HEK293 (cell line): Measurements from ENCODE around the gene SULT4A1.

Experiments used
- CTCF ChIA-PET: fragments of 350-600 bp; formaldehyde crosslinking; extraction: SDS; loops from one replicate; lab custom pipeline; 2021; ENCODE audit warnings: antibody characterized with exemption; lab: Yijun Ruan, JAX
- POLR2A ChIA-PET: fragments of 300-600 bp; formaldehyde crosslinking; extraction: SDS; loops from one replicate; lab custom pipeline; 2020; ENCODE audit warnings: antibody characterized with exemption, inconsistent platforms; lab: Yijun Ruan, JAX
- H3K27ac ChIP-seq: fragments of 200-500 bp; sonication (Bioruptor generic); 2 replicates; pipeline ENCODE4 v1.5.1; 2014; ENCODE audit warnings: low read depth, low read length, control low read depth, inconsistent platforms; ENCODE audit errors: extremely low read depth
- H3K36me3 ChIP-seq, 2 experiments: fragments of 200-500 bp in 1 of 2; sonication (Bioruptor generic) in 1 of 2; 1 replicate in 1 of 2; 2 replicates in 1 of 2; pipeline ENCODE4 v1.5.1; 2014 to 2017; ENCODE audit warnings: inconsistent platforms in 2 of 2, low read length in 2 of 2; ENCODE audit not compliant: control insufficient read depth in 2 of 2, insufficient read depth in 1 of 2
- H3K4me1 ChIP-seq: fragments of 200-500 bp; sonication (Bioruptor generic); 2 replicates; pipeline ENCODE4 v1.5.1; 2014; ENCODE audit warnings: mild to moderate bottlenecking, low read length, inconsistent platforms; ENCODE audit not compliant: control insufficient read depth, insufficient read depth
- H3K4me3 ChIP-seq: 2 replicates; pipeline ENCODE4 v1.5.1; 2011; ENCODE audit warnings: low read depth, mild to moderate bottlenecking, control low read depth, low read length, moderate library complexity
- H3K9me3 ChIP-seq: fragments of 200-500 bp; sonication (Bioruptor generic); 2 replicates; pipeline ENCODE4 v1.5.1; 2014; ENCODE audit warnings: low read depth, low read length, inconsistent platforms; ENCODE audit not compliant: control insufficient read depth, insufficient read depth
- ATF2 ChIP-seq: fragments of 450-650 bp; formaldehyde crosslinking; IDR thresholded peaks from 2 replicates; pipeline ENCODE4 v1.5.1; 2016; ENCODE audit warnings: missing biosample characterization, missing genetic modification characterization, low read depth
- GLI4 ChIP-seq: fragments of 450-650 bp; formaldehyde crosslinking; IDR thresholded peaks from 2 replicates; pipeline ENCODE4 v1.5.1; 2016; ENCODE audit warnings: missing biosample characterization, missing genetic modification characterization
- MYNN ChIP-seq: fragments of 450-650 bp; formaldehyde crosslinking; IDR thresholded peaks from 2 replicates; pipeline ENCODE4 v1.5.1; 2016; ENCODE audit warnings: missing biosample characterization, missing genetic modification characterization, borderline replicate concordance
- OVOL3 ChIP-seq: fragments of 450-650 bp; formaldehyde crosslinking; IDR thresholded peaks from 2 replicates; pipeline ENCODE4 v1.5.1; 2016; ENCODE audit warnings: missing biosample characterization, missing genetic modification characterization
- PBX3 ChIP-seq: sonication (generic); formaldehyde crosslinking; IDR thresholded peaks from 2 replicates; pipeline ENCODE4 v1.8.1; 2022; ENCODE audit warnings: mild to moderate bottlenecking, moderate library complexity, missing genetic modification reagents
- PRDM4 ChIP-seq: fragments of 450-650 bp; formaldehyde crosslinking; IDR thresholded peaks from 2 replicates; pipeline ENCODE4 v1.5.1; 2017; ENCODE audit warnings: missing biosample characterization, missing genetic modification characterization
- REST ChIP-seq: fragments of 450-650 bp; formaldehyde crosslinking; IDR thresholded peaks from 2 replicates; pipeline ENCODE4 v1.5.1; 2016; ENCODE audit warnings: missing biosample characterization, missing genetic modification characterization
- ZBTB20 ChIP-seq: fragments of 450-650 bp; formaldehyde crosslinking; IDR thresholded peaks from 2 replicates; pipeline ENCODE4 v1.5.1; 2016; ENCODE audit warnings: missing biosample characterization, missing genetic modification characterization
- ZBTB21 ChIP-seq: fragments of 450-650 bp; formaldehyde crosslinking; IDR thresholded peaks from 2 replicates; pipeline ENCODE4 v1.5.1; 2017; ENCODE audit warnings: missing biosample characterization, missing genetic modification characterization
- ZEB2 ChIP-seq: fragments of 450-650 bp; formaldehyde crosslinking; IDR thresholded peaks from 2 replicates; pipeline ENCODE4 v1.5.1; 2016; ENCODE audit warnings: missing biosample characterization, missing genetic modification characterization
- ZFHX2 ChIP-seq: fragments of 450-650 bp; formaldehyde crosslinking; conservative IDR thresholded peaks from 2 replicates; pipeline ENCODE4 v1.5.1; 2016; ENCODE audit warnings: missing biosample characterization, missing genetic modification characterization
- ZIC2 ChIP-seq: fragments of 450-650 bp; formaldehyde crosslinking; IDR thresholded peaks from 2 replicates; pipeline ENCODE4 v1.5.1; 2016; ENCODE audit warnings: missing biosample characterization, missing genetic modification characterization
- ZNF121 ChIP-seq: fragments of 450-650 bp; formaldehyde crosslinking; IDR thresholded peaks from 2 replicates; pipeline ENCODE4 v1.5.1; 2016; ENCODE audit warnings: missing biosample characterization, missing genetic modification characterization
- ZNF132 ChIP-seq: fragments of 450-650 bp; formaldehyde crosslinking; IDR thresholded peaks from 2 replicates; pipeline ENCODE4 v1.5.1; 2017; ENCODE audit warnings: missing biosample characterization, missing genetic modification characterization, borderline replicate concordance
- ZNF223 ChIP-seq: fragments of 450-650 bp; formaldehyde crosslinking; IDR thresholded peaks from 2 replicates; pipeline ENCODE4 v1.5.1; 2016; ENCODE audit warnings: missing biosample characterization, missing genetic modification characterization
- ZNF335 ChIP-seq: fragments of 450-650 bp; formaldehyde crosslinking; conservative IDR thresholded peaks from 2 replicates; pipeline ENCODE4 v1.5.1; 2016; ENCODE audit warnings: missing biosample characterization, missing genetic modification characterization
- ZNF341 ChIP-seq: fragments of 450-650 bp; formaldehyde crosslinking; IDR thresholded peaks from 2 replicates; pipeline ENCODE4; 2016; ENCODE audit warnings: low read depth, missing biosample characterization, missing genetic modification characterization
- ZNF354C ChIP-seq: fragments of 450-650 bp; formaldehyde crosslinking; IDR thresholded peaks from 2 replicates; pipeline ENCODE4 v1.5.1; 2016; ENCODE audit warnings: missing biosample characterization, missing genetic modification characterization, low read depth, borderline replicate concordance
- ZNF391 ChIP-seq: fragments of 450-650 bp; formaldehyde crosslinking; IDR thresholded peaks from 2 replicates; pipeline ENCODE4 v1.5.1; 2016; ENCODE audit warnings: low read depth, missing biosample characterization, missing genetic modification characterization, borderline replicate concordance
- ZNF423 ChIP-seq: fragments of 450-650 bp; formaldehyde crosslinking; IDR thresholded peaks from 2 replicates; pipeline ENCODE4 v1.5.1; 2016; ENCODE audit warnings: missing biosample characterization, missing genetic modification characterization
- ZNF449 ChIP-seq: fragments of 450-650 bp; formaldehyde crosslinking; IDR thresholded peaks from 2 replicates; pipeline ENCODE4 v1.5.1; 2017; ENCODE audit warnings: missing biosample characterization, mild to moderate bottlenecking, missing genetic modification characterization, moderate library complexity
- ZNF621 ChIP-seq: fragments of 450-650 bp; formaldehyde crosslinking; IDR thresholded peaks from 2 replicates; pipeline ENCODE4 v1.5.1; 2017; ENCODE audit warnings: missing biosample characterization, missing genetic modification characterization
- ZNF624 ChIP-seq: fragments of 450-650 bp; formaldehyde crosslinking; IDR thresholded peaks from 2 replicates; pipeline ENCODE4 v1.5.1; 2017; ENCODE audit warnings: missing biosample characterization, missing genetic modification characterization
- ZNF645 ChIP-seq: fragments of 450-650 bp; formaldehyde crosslinking; IDR thresholded peaks from 2 replicates; pipeline ENCODE4; 2016; ENCODE audit warnings: missing biosample characterization, missing genetic modification characterization
- ZNF76 ChIP-seq: fragments of 450-650 bp; formaldehyde crosslinking; IDR thresholded peaks from 2 replicates; pipeline ENCODE4; 2016; ENCODE audit warnings: low read depth, missing biosample characterization, missing genetic modification characterization, borderline replicate concordance
- ZSCAN23 ChIP-seq: fragments of 450-650 bp; formaldehyde crosslinking; IDR thresholded peaks from 2 replicates; pipeline ENCODE4 v1.5.1; 2016; ENCODE audit warnings: missing biosample characterization, missing genetic modification characterization

SULT4A1 gene

GRCh38 chr22:43811777-43812148 is 50.5 kb downstream of the SULT4A1 start:
- Histone ChIP-seq H3K4me3 (peak overlapping the region; percentile 78), H3K36me3 (peaks cover 0 to 12% of the 10 kb centered on the region in 2 experiments; a peak in 2 of 3 replicates), H3K4me1 (peaks cover 3% of the 10 kb centered on the region; the same call in 1 of the 2 replicates), H3K27ac (no peak overlapping the region), H3K9me3 (no peaks in the 10 kb centered on the region)
- CTCF ChIA-PET = interaction anchor here (1.4 kb wide), 1 partner anchor 16 kb away, joined by 4 read pairs; no protein-coding TSS in a partner anchor
- POLR2A ChIA-PET = interaction anchor here (0.7 to 1.8 kb wide), 10 partner anchors 12 to 407 kb away, joined by 3 to 8 read pairs (median 3); no protein-coding TSS in a partner anchor
- no peak for TF ChIP-seq ZNF391 (tag by site-specific recombination)
- no peak for TF ChIP-seq MYNN (tag by site-specific recombination)
- no peak for TF ChIP-seq ZNF132 (tag by site-specific recombination)
- TF ChIP-seq ZNF449 = no peak
- no peak for TF ChIP-seq ZNF121 (tag by site-specific recombination)
- TF ChIP-seq ZNF354C = no peak
- no peak for TF ChIP-seq ZEB2
- no peak for TF ChIP-seq ZNF223 (tag by site-specific recombination)
- TF ChIP-seq ZNF341 (tag by site-specific recombination) = no peak
- no peak for TF ChIP-seq ZNF645 (tag by site-specific recombination)
- peak; percentile 86 for TF ChIP-seq ZNF335 (tag by site-specific recombination)
- no peak for TF ChIP-seq ZNF621 (tag by site-specific recombination)
- TF ChIP-seq ZSCAN23 = no peak
- no peak for TF ChIP-seq PBX3 (CRISPR knock-in tag)
- 0 out of 2 replicates have a peak, but pooled peaks have one; percentile 20 for TF ChIP-seq ATF2 (tag by site-specific recombination)
- no peak for TF ChIP-seq ZFHX2
- TF ChIP-seq OVOL3 = no peak
- no peak for TF ChIP-seq ZBTB21 (tag by site-specific recombination)
- TF ChIP-seq ZBTB20 (tag by site-specific recombination) = peak; percentile 64; the same call in 1 of the 2 replicates
- TF ChIP-seq ZIC2 = 0 out of 2 replicates have a peak, but pooled peaks have one; percentile 17
- no peak for TF ChIP-seq ZNF76 (tag by site-specific recombination)
- no peak for TF ChIP-seq PRDM4 (tag by site-specific recombination)
- TF ChIP-seq ZNF423 (tag by site-specific recombination) = no peak
- no peak for TF ChIP-seq ZNF624 (tag by site-specific recombination)
- no peak for TF ChIP-seq REST (tag by site-specific recombination)
- no peak for TF ChIP-seq GLI4
